ENCODE measurements around the gene PDAP1. TPM values are rescaled to one million over a fixed set of nuclear protein-coding genes. Genes with fewer than 3 reads are reported as not detected.

The PDAP1 gene
- total and polyA plus RNA-seq, 10 of the 15 experiments (the other 5 are each of a cell fraction or from before 2014, with no cell fraction given): 6.6 to 200 (median 87.7) TPM

- TF ChIP-seq CTCF (IDR thresholded peaks at IDR 0.05 in 2 of 3, conservative IDR thresholded peaks at IDR 0.05 in 1 of 3; ENCODE audit: control insufficient read depth in 2 of 3, extremely low read depth in 1 of 3, insufficient read depth in 1 of 3, low read depth in 3 of 3, low read length in 3 of 3): no peak
- TF ChIP-seq SIN3A (IDR thresholded peaks at IDR 0.05; ENCODE audit: low read depth, low read length): no peak
- TF ChIP-seq EZH2 (IDR thresholded peaks at IDR 0.05; ENCODE audit: borderline replicate concordance, control insufficient read depth, low read depth, low read length): no peak
- TF ChIP-seq SKIL (IDR thresholded peaks at IDR 0.05; ENCODE audit: low read depth, poor library complexity, severe bottlenecking): no peak
Measured at GRCh38 chr7:99403764-99404163, 4.6 kb downstream of the PDAP1 start (continued).

- FAIRE-seq: no peak
- Histone ChIP-seq H3K9ac (ENCODE audit: control insufficient read depth, insufficient read depth, low read length) (no peak overlapping the region), H3K9me3 (replicated peaks; ENCODE audit: control insufficient read depth, insufficient read depth, low read length) (no peaks in the 10 kb centered on the region), H3K36me3 (ENCODE audit: control insufficient read depth in 2 of 2, insufficient read depth in 2 of 2, low read length in 1 of 2) (peaks cover 25 to 32% of the 10 kb centered on the region in 2 experiments), H3K27ac (ENCODE audit: control insufficient read depth, insufficient read depth) (no peak overlapping the region), H3K27me3 (replicated peaks in 1 of 2; ENCODE audit: control insufficient read depth in 2 of 2, insufficient read depth in 2 of 2, low read length in 1 of 2) (no peaks in the 10 kb centered on the region), H3K4me2 (ENCODE audit: control insufficient read depth, insufficient read depth) (no peak overlapping the region), H3K79me2 (ENCODE audit: control insufficient read depth, insufficient read depth, low read length) (peaks cover 27% of the 10 kb centered on the region), H4K20me1 (ENCODE audit: control insufficient read depth, insufficient read depth) (no peaks in the 10 kb centered on the region), H2AFZ (ENCODE audit: control insufficient read depth, low read depth, low read length) (no peak overlapping the region), H3K4me3 (no peak overlapping the region), H3K4me1 (ENCODE audit: control insufficient read depth, insufficient read depth, low read length) (peaks cover 7% of the 10 kb centered on the region)
- no peak for DNase-seq (ENCODE audit: low read depth, low spot score)
- RAD21 ChIA-PET (ENCODE audit: unreplicated experiment): interaction anchor here (0.6 kb wide), 1 partner anchor 157 kb away, joined by 4 read pairs; no protein-coding TSS in a partner anchor
- CTCF ChIA-PET: interaction anchor here (0.6 kb wide), 1 partner anchor 149 kb away, joined by 4 read pairs; the partner anchor contains the start of gene FAM200A
- SMC1A ChIA-PET (ENCODE audit: uncharacterized antibody, unreplicated experiment): interaction anchor here (0.5 kb wide), 1 partner anchor 15 kb away, joined by 3 read pairs; no protein-coding TSS in a partner anchor
- 97% methylated on average over 2 of the region's 3 CpGs for WGBS (ENCODE audit: insufficient coverage, insufficient replicate concordance, low lambda C conversion rate, missing lambda C conversion rate)
- POLR2A ChIA-PET: interaction anchor here (0.6 to 1.2 kb wide), 4 partner anchors 10 to 17 kb away, joined by 3 to 7 read pairs (median 4); no protein-coding TSS in a partner anchor
- in situ Hi-C loops (cut with MboI): no loop called here
- no peak for ATAC-seq
- intact Hi-C loops (cut with micrococcal nuclease; ENCODE audit: unreplicated experiment): no loop called here
- BruUV-seq (replicated peaks): no TSS peak
- TF ChIP-seq ELK1 (IDR thresholded peaks at IDR 0.05; ENCODE audit: low read depth, low read length): no peak
- TF ChIP-seq HSF1 (IDR thresholded peaks at IDR 0.05; ENCODE audit: low read depth, low read length): no peak
- TF ChIP-seq FOS (IDR thresholded peaks at IDR 0.05; ENCODE audit: borderline replicate concordance, extremely low read depth, insufficient read length): no peak
- TF ChIP-seq MTA2 (IDR thresholded peaks at IDR 0.05; ENCODE audit: low read depth): no peak
- TF ChIP-seq CHD4 (IDR thresholded peaks at IDR 0.05): no peak
- TF ChIP-seq ZNF274 (IDR thresholded peaks at IDR 0.05; ENCODE audit: insufficient read depth, insufficient read length): no peak
- TF ChIP-seq POLR2A (IDR thresholded peaks at IDR 0.05; ENCODE audit: low read depth, low read length): no peak
- no peak for TF ChIP-seq EP300 (IDR thresholded peaks at IDR 0.05; ENCODE audit: borderline replicate concordance in 1 of 2, control insufficient read depth in 1 of 2, low read depth in 2 of 2, low read length in 2 of 2)
- TF ChIP-seq ZBTB33 (IDR thresholded peaks at IDR 0.05): no peak
Measured at GRCh38 chr7:99402854-99403253, 5.5 kb downstream of the PDAP1 start.
